Loucy (cell line): ENCODE results near the gene NPIPA8.
"Not testable (repeated sequence)": the region's sequence is repeated elsewhere in the genome, so short reads cannot be mapped to it uniquely, and the experiment has no call there.

Source experiments
- H2AFZ ChIP-seq: fragments of 200-600 bp; sonication (generic); 2 replicates; pipeline ENCODE4 v1.6.0; 2016; ENCODE audit warnings: antibody characterized with exemption, mild to moderate bottlenecking, low read length, moderate library complexity
- H3F3A ChIP-seq: fragments of 200-600 bp; 2 replicates; pipeline ENCODE4 v1.6.0; 2016; ENCODE audit warnings: antibody characterized with exemption, low read depth, mild to moderate bottlenecking
- H3K27me3 ChIP-seq: fragments of 200-600 bp; sonication (generic); 2 replicates; pipeline ENCODE4 v1.6.1; 2014; ENCODE audit warnings: low read length, mild to moderate bottlenecking; ENCODE audit not compliant: insufficient read depth, poor library complexity, severe bottlenecking
- H3K36me3 ChIP-seq: fragments of 200-600 bp; sonication (generic); 2 replicates; pipeline ENCODE4 v1.6.1; 2016; ENCODE audit warnings: low read length; ENCODE audit not compliant: insufficient read depth
- H3K4me1 ChIP-seq: fragments of 200-600 bp; sonication (generic); 2 replicates; pipeline ENCODE4 v1.5.1; 2014; ENCODE audit warnings: low read length, mild to moderate bottlenecking; ENCODE audit not compliant: insufficient read depth, poor library complexity, severe bottlenecking
- H3K4me2 ChIP-seq: fragments of 200-600 bp; sonication (generic); 2 replicates; pipeline ENCODE4 v1.6.0; 2014; ENCODE audit warnings: antibody characterized with exemption, low read length, low read depth, mild to moderate bottlenecking; ENCODE audit not compliant: poor library complexity, severe bottlenecking
- H3K4me3 ChIP-seq: fragments of 200-600 bp; sonication (generic); 2 replicates; pipeline ENCODE4 v1.5.1; 2014; ENCODE audit warnings: low read length, mild to moderate bottlenecking, mixed read lengths; ENCODE audit not compliant: poor library complexity, severe bottlenecking
- H3K79me2 ChIP-seq: fragments of 200-600 bp; sonication (generic); 2 replicates; pipeline ENCODE4 v1.6.1; 2014; ENCODE audit warnings: low read length; ENCODE audit not compliant: insufficient read depth
- H3K9ac ChIP-seq: fragments of 200-600 bp; sonication (generic); 2 replicates; pipeline ENCODE4 v1.6.0; 2014; ENCODE audit warnings: mild to moderate bottlenecking, low read depth, low read length, moderate library complexity; ENCODE audit not compliant: poor library complexity, severe bottlenecking
- H3K9me2 ChIP-seq: fragments of 200-600 bp; sonication (generic); replicated peaks from 2 replicates; pipeline ENCODE4 v1.6.1; 2016; ENCODE audit warnings: low read depth, low read length, mixed read lengths
- H3K9me3 ChIP-seq: fragments of 200-600 bp; sonication (generic); 2 replicates; pipeline ENCODE4 v1.6.1; 2014; ENCODE audit warnings: mild to moderate bottlenecking, antibody characterized with exemption, low read length, low read depth; ENCODE audit not compliant: insufficient read depth
- H4K20me1 ChIP-seq: fragments of 200-600 bp; sonication (generic); 2 replicates; pipeline ENCODE4 v1.6.0; 2014; ENCODE audit warnings: antibody characterized with exemption, low read length, mild to moderate bottlenecking; ENCODE audit not compliant: insufficient read depth, poor library complexity, severe bottlenecking

The NPIPA8 gene

DNA sequence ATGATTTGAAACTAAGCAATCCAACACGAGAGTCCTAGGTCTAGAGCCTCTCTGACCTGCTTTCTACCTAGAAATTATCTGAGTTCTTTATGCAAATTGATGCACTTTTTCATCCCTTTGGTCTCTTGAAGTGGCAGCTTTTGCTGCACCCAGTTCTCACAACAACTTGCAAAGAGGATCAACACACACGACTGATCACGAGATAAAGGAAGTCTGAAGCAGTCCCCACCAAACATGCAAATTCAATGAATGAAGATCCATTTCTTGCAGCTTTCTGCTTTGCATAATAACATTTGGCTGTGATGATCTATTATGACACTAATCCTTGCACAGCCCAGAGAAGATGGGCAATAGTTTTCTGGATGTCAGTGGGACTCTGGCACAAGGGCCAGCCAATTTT is 56.2 kb downstream of the NPIPA8 start:
- not testable (repeated sequence) for H3K9me2 ChIP-seq, H3K36me3 ChIP-seq, H2AFZ ChIP-seq, H3K4me3 ChIP-seq, H3K4me1 ChIP-seq, H3K4me2 ChIP-seq, H4K20me1 ChIP-seq, H3F3A ChIP-seq, H3K9ac ChIP-seq, H3K79me2 ChIP-seq, H3K9me3 ChIP-seq, H3K27me3 ChIP-seq

- not testable (repeated sequence) for H3K36me3 ChIP-seq
Observed at GRCh38 chr16:18276756-18277155, 59.8 kb downstream of the NPIPA8 start.

DNA sequence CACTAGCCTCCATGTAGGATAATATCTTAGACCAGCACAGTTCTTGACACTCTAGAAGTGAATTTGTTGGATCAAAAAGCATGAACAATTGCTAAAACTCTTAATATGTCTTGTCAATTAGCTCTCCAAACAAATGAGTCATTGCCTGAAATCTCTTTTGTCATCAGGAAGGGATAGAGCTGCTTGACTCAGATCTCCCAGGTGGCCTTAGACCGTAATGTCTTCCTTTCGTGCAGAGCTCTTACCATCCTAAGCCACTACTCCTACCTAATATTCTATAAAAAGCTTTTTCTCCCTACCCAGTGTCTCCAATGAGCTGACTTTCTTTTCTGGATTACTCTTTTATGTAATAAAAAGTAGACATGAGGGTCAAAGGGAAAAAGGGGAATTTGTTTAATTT is 66.4 kb downstream of the NPIPA8 start:
- not testable (repeated sequence) for H4K20me1 ChIP-seq, H3K9me2 ChIP-seq, H3K4me2 ChIP-seq, H3K27me3 ChIP-seq, H3K79me2 ChIP-seq, H3K36me3 ChIP-seq, H3K9ac ChIP-seq, H3K4me1 ChIP-seq, H3K9me3 ChIP-seq, H2AFZ ChIP-seq, H3F3A ChIP-seq, H3K4me3 ChIP-seq

More at GRCh38 chr16:18276756-18277155, 59.8 kb downstream of the NPIPA8 start:
- H3K9me3 ChIP-seq, H3K9me2 ChIP-seq, H3F3A ChIP-seq, H3K4me3 ChIP-seq, H3K27me3 ChIP-seq, H3K9ac ChIP-seq, H3K4me1 ChIP-seq, H2AFZ ChIP-seq, H4K20me1 ChIP-seq, H3K79me2 ChIP-seq, H3K4me2 ChIP-seq: not testable (repeated sequence)
